HG03280 (cell line): Measurements from ENCODE around the gene CHML.

Experiments used
- ATAC-seq: cut with Tn5 transposase; IDR thresholded peaks from one replicate; pipeline ENCODE4 v1.9.1; 2021; ENCODE audit warnings: mild to moderate bottlenecking, moderate library complexity; ENCODE audit not compliant: unreplicated experiment

CHML gene

GRCh38 chr1:241591736-241592135, 48.4 kb downstream of the CHML start:
- no peak for ATAC-seq

GRCh38 chr1:241591317-241591716, 48.9 kb downstream of the CHML start:
- ATAC-seq, result no peak

- no peak for ATAC-seq
Observed at GRCh38 chr1:241590719-241591118, 49.5 kb downstream of the CHML start.
